Measurements from ENCODE around the gene ENO4.

DNA sequence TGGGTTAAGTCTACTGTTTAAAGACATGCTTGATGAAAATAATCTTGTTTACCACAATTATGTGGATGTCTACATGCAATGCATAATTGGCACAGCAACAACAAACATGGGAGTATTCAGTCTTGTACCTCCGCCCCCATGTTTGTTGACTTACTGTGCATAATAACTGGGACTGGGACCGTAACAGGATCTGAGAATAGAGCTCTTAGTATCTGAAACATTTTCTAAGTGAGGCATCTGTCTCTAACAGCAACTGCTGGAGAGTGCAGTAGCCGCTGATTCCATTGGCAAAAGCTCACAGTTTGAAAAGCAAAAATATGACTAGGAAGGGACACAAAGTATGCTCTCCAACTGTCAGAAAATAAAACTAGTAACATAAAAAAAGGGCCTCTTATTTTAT is 61.6 kb downstream of the ENO4 start:
- TF ChIP-seq CBX3 (IDR thresholded peaks at IDR 0.05; ENCODE audit: low read depth) (no peak), EZH2phosphoT487 (IDR thresholded peaks at IDR 0.05; ENCODE audit: borderline replicate concordance) (no peak), RAD21 (IDR thresholded peaks at IDR 0.05; ENCODE audit: low read depth) (no peak)

Data from HCT116 (cell line).